Osteocyte (in vitro differentiated cells): ENCODE results near the gene CTNNAL1. TPM values are rescaled to one million over a fixed set of nuclear protein-coding genes. Genes with fewer than 3 reads are reported as not detected.
"Not testable (repeated sequence)": the region's sequence is repeated elsewhere in the genome, so short reads cannot be mapped to it uniquely, and the experiment has no call there.

Experiments used
- DNase-seq: peaks from one replicate; pipeline ENCODE4 v3.0.0; 2021; ENCODE audit warnings: mixed read lengths; ENCODE audit not compliant: unreplicated experiment; ENCODE audit errors: extremely low spot score
- H3K27ac Mint-ChIP-seq: one replicate; pipeline ENCODE4 v1.8.0; 2021; ENCODE audit warnings: mild to moderate bottlenecking, mixed read lengths; ENCODE audit not compliant: unreplicated experiment
- H3K27me3 Mint-ChIP-seq: one replicate; pipeline ENCODE4 v1.8.0; 2021; ENCODE audit warnings: mixed read lengths; ENCODE audit not compliant: unreplicated experiment
- H3K36me3 Mint-ChIP-seq: one replicate; pipeline ENCODE4 v1.8.0; 2021; ENCODE audit warnings: mixed read lengths; ENCODE audit not compliant: unreplicated experiment
- H3K4me1 Mint-ChIP-seq: one replicate; pipeline ENCODE4 v1.8.0; 2021; ENCODE audit warnings: mixed read lengths; ENCODE audit not compliant: unreplicated experiment
- H3K4me3 Mint-ChIP-seq: one replicate; pipeline ENCODE4 v1.8.0; 2021; ENCODE audit warnings: mild to moderate bottlenecking, moderate library complexity, mixed read lengths; ENCODE audit not compliant: unreplicated experiment
- H3K9me3 Mint-ChIP-seq: one replicate; pipeline ENCODE4 v1.8.0; 2021; ENCODE audit warnings: mixed read lengths; ENCODE audit not compliant: unreplicated experiment
- total RNA-seq: library from RNA; stranded (reverse); gene quantifications from 2 replicates; pipeline ENCODE4 v1.2.1, GENCODE V29; 2021
- TF ChIP-seq, protein P1 (sequence below): fragments of 200-600 bp; sonication (generic); IDR thresholded peaks from 2 replicates; pipeline ENCODE4 v1.5.0; 2021; ENCODE audit warnings: antibody characterized with exemption, mild to moderate bottlenecking, moderate library complexity

The CTNNAL1 gene
- total RNA-seq, 1 donor from 2014 or later = 55.4 TPM

DNA sequence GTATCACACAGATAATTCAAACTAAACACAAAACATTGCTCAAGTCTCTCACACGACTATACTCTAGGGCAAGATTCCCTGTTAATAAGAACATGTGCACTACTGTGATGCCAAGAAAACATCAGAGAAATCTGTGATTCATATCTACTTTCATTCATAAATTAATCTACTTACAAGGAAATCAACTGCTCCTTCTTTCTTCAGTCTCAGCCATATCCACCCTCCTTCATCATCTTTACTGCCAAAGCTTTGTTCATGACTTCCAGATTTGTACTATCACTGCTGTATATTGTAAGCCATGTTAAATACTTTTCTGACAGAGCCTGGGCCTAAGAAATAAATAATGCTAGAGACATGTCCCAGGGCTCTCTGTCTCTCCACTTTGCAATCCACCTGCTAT, 35.1 kb downstream of the CTNNAL1 start:
- DNase-seq = no peak
- H3K27ac Mint-ChIP-seq = no peak overlapping the region
- H3K9me3 Mint-ChIP-seq = no peaks in the 10 kb centered on the region
- no peak overlapping the region for H3K4me3 Mint-ChIP-seq
- TF ChIP-seq, protein P1, sequence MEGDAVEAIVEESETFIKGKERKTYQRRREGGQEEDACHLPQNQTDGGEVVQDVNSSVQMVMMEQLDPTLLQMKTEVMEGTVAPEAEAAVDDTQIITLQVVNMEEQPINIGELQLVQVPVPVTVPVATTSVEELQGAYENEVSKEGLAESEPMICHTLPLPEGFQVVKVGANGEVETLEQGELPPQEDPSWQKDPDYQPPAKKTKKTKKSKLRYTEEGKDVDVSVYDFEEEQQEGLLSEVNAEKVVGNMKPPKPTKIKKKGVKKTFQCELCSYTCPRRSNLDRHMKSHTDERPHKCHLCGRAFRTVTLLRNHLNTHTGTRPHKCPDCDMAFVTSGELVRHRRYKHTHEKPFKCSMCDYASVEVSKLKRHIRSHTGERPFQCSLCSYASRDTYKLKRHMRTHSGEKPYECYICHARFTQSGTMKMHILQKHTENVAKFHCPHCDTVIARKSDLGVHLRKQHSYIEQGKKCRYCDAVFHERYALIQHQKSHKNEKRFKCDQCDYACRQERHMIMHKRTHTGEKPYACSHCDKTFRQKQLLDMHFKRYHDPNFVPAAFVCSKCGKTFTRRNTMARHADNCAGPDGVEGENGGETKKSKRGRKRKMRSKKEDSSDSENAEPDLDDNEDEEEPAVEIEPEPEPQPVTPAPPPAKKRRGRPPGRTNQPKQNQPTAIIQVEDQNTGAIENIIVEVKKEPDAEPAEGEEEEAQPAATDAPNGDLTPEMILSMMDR = no peak
- no peaks in the 10 kb centered on the region for H3K4me1 Mint-ChIP-seq
- no peaks in the 10 kb centered on the region for H3K27me3 Mint-ChIP-seq
- H3K36me3 Mint-ChIP-seq = peaks cover 43% of the 10 kb centered on the region

DNA sequence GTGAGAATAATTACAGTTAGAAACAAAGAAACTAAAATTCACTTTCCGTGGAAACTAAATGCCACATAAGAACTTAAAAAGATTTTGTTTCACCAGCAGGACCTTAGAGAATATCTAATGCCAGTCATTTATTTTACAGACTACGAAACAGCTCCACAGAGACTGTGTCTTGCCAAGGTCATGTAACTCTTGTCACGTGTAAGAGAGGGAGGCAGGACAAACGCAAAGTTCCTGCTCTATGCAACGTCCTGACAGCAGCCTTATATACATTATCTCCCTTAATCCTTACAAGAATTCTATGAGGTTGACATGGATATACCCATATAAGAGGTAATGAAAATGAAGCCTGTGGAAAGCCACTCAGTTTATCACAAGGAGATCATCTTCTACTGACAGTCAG, 39.4 kb downstream of the CTNNAL1 start:
- no peak for DNase-seq
- Mint-ChIP-seq H3K9me3 (peaks cover 6% of the 10 kb centered on the region), H3K27me3 (no peaks in the 10 kb centered on the region), H3K27ac (no peak overlapping the region), H3K36me3 (peaks cover 38% of the 10 kb centered on the region), H3K4me3 (no peak overlapping the region), H3K4me1 (no peaks in the 10 kb centered on the region)
- TF ChIP-seq, protein P1 = no peak

DNA sequence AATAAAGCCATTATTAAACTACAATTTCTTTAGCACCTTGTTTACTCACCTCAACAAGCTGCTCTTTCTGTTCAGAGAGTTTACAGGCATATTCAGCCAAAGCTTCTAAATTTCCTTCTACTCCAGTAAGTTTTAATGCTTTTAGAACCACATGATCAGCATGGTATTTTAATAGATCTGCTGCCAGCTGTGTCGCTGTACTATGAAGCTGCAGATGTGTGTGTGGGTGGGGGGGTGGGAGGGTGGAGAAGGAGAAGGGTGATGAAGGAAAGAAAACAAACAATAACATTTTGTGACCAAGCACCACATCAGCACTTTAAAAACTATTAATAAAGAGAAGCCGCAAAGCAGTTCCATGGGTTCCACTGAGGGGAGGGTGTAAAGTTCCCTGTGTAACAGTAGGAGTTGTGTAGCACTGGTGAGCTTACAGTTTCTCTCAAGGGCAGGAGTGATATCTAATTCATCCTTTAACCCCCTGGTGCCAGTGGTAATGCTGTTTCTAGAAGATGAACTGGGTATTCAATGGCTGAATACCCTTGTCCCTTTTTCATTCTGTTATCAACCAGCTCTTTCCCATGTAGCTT, 40.6 kb downstream of the CTNNAL1 start:
- H3K27ac Mint-ChIP-seq = no peak overlapping the region

DNA sequence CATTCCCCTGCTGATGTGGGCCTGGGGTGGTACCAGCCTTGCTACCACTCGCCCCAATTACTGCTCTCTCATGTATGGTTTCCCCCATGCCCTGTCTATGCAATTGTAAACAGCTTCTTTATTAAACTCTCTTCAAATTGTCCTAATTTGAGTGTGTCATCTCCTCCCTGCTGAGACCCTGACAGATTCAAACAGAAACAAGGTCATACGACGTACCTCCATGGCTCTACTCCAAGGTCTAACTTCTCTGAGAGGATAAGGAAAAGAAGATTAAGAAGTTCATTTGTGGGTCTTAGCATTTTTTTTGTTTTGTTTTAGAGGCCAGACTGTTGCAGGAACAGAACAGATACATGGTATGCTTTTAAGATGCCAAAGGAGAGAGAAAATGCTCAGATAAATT, 41.1 kb downstream of the CTNNAL1 start:
- Mint-ChIP-seq H3K27me3 (no peaks in the 10 kb centered on the region), H3K4me3 (no peak overlapping the region), H3K27ac (no peak overlapping the region), H3K36me3 (peaks cover 31% of the 10 kb centered on the region), H3K4me1 (no peaks in the 10 kb centered on the region), H3K9me3 (peaks cover 6% of the 10 kb centered on the region)
- no peak for DNase-seq
- TF ChIP-seq, protein P1 = no peak

More for the DNA sequence above, 40.6 kb downstream of the CTNNAL1 start:
- no peak for DNase-seq
- TF ChIP-seq, protein P1 = no peak
- Mint-ChIP-seq H3K4me1 (no peaks in the 10 kb centered on the region), H3K27me3 (no peaks in the 10 kb centered on the region), H3K9me3 (peaks cover 6% of the 10 kb centered on the region), H3K4me3 (no peak overlapping the region), H3K36me3 (peaks cover 33% of the 10 kb centered on the region)

DNA sequence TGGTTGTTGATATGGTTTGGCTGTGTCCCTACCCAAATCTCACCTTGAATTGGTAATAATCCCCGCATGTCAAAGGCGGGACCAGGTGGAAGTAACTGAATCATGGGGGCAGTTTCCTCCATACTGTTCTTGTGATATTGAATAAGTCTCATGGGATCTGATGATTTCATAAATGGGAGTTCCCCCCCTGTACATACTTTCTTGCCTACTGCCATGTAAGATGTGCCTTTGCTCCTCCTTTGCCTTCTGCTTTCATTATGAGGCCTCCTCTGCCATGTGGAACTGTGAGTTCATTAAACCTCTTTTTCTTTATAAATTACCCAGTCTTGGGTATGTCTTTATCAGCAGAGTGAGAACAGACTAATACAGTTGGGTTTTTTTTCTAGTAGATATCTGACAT, 41.9 kb downstream of the CTNNAL1 start:
- H3K36me3 Mint-ChIP-seq = peaks cover 29% of the 10 kb centered on the region
- H3K4me1 Mint-ChIP-seq, H3K27ac Mint-ChIP-seq: not testable (repeated sequence)

DNA sequence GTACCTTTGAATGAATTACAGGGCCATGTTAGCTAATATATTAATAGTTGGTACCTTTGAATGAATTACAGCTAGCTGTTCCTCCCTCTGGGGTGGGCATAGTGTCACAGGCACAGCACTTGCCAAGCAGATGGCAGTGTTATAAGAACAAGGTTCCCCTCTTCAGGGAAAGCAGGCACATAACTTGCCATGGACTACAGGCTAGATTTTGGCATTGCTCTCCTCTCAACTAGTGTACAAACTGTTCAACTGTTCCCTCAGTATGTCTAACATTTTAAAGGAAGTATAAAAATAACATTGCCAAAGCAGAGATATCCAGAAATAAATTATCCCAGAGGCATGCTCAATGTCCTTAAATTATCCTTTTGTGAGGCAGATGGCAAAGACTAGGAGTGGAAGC, 45.4 kb downstream of the CTNNAL1 start:
- TF ChIP-seq, protein P1 = no peak

More for the DNA sequence above, 41.9 kb downstream of the CTNNAL1 start:
- not testable (repeated sequence) for H3K4me3 Mint-ChIP-seq, DNase-seq, H3K9me3 Mint-ChIP-seq, H3K27me3 Mint-ChIP-seq

More for the DNA sequence above, 45.4 kb downstream of the CTNNAL1 start:
- Mint-ChIP-seq H3K9me3 (peaks cover 6% of the 10 kb centered on the region), H3K4me3 (no peak overlapping the region), H3K27ac (peak overlapping the region; percentile 43), H3K4me1 (no peaks in the 10 kb centered on the region), H3K27me3 (no peaks in the 10 kb centered on the region), H3K36me3 (peaks cover 35% of the 10 kb centered on the region)
- DNase-seq = no peak
